Measurements from ENCODE around the gene C12orf60.

DNA sequence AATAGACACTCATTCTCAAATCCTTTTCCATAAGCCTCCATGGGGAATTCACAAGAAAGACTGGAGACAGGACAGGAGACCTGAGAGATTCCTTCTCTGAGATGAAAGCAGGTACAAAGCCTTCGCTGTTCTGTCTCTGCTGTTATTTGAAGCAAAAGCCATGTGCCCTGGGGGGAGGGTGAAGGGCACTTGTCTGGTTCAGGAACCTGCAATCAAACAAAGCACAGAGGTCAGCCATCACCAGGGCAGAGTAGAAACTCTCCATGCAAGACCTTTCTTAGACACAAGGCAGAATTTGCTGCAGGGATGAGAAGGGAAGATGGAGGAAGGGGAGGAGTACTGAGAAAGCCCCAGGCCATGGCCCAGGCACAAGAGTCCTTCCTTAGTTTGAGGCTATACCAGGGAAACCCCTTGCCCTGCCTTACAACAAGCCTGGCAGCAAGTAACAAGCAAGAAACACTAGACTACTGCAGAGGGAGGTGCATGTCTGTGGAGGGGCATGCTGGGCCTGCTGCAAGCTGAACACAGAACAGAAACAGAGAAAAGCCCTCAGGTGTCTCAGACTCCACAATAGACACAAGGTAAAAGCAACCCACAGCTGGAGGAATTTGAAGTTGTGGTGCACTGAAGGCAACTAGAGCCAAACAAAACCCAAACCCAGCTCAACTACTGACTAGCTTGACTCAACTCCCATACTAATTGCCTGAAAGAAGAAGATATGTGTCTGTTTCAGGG, 47.6 kb downstream of the C12orf60 start:
- TF ChIP-seq, protein P1, sequence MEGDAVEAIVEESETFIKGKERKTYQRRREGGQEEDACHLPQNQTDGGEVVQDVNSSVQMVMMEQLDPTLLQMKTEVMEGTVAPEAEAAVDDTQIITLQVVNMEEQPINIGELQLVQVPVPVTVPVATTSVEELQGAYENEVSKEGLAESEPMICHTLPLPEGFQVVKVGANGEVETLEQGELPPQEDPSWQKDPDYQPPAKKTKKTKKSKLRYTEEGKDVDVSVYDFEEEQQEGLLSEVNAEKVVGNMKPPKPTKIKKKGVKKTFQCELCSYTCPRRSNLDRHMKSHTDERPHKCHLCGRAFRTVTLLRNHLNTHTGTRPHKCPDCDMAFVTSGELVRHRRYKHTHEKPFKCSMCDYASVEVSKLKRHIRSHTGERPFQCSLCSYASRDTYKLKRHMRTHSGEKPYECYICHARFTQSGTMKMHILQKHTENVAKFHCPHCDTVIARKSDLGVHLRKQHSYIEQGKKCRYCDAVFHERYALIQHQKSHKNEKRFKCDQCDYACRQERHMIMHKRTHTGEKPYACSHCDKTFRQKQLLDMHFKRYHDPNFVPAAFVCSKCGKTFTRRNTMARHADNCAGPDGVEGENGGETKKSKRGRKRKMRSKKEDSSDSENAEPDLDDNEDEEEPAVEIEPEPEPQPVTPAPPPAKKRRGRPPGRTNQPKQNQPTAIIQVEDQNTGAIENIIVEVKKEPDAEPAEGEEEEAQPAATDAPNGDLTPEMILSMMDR (IDR thresholded peaks at IDR 0.05): no peak
- no peak for TF ChIP-seq POLR2A (IDR thresholded peaks at IDR 0.05)
